Upper lobe of left lung (tissue), 4 donors: ENCODE measurements around the gene INPP4B.

Source experiments
- POLR2A ChIP-seq, 4 donors: fragments of 450-650 bp; IDR thresholded peaks; one replicate each; pipeline ENCODE4 v1.5.1; 2016 to 2017; ENCODE audit warnings: antibody characterized with exemption in 4 of 4, mild to moderate bottlenecking in 2 of 4
- POLR2AphosphoS5 ChIP-seq, 2 donors: sonication (generic); formaldehyde crosslinking; IDR thresholded peaks; one replicate each; pipeline ENCODE4 v1.5.1; 2017; ENCODE audit warnings: antibody characterized with exemption in 2 of 2
- TF ChIP-seq, protein P1 (sequence below), 6 experiments: fragments of 450-650 bp in 4 of 6; fragments of 200-600 bp in 2 of 6; sonication (generic) in 2 of 6; IDR thresholded peaks; one replicate each; pipeline ENCODE4 v1.5.1; 2016 to 2019; ENCODE audit warnings: antibody characterized with exemption in 6 of 6

DNA sequence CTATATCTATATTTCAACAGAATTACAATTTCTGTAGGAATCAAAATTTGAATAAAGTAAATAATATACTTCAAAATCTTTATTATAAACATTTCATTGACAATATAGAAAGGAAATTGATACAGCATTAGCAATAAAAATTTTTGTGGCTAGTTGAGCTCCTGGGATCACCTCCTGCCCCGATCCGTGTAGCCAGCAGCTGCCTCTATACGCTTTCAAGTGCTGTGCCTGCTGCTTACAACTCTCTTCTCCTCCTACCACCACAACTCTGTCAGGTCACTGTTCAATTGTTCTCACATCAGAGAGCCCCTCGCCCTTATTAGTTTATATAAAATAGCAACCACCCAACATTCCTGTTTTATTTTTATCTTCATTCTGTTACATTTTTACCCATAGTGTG is 27.6 kb downstream of the INPP4B start:
- TF ChIP-seq, protein P1, sequence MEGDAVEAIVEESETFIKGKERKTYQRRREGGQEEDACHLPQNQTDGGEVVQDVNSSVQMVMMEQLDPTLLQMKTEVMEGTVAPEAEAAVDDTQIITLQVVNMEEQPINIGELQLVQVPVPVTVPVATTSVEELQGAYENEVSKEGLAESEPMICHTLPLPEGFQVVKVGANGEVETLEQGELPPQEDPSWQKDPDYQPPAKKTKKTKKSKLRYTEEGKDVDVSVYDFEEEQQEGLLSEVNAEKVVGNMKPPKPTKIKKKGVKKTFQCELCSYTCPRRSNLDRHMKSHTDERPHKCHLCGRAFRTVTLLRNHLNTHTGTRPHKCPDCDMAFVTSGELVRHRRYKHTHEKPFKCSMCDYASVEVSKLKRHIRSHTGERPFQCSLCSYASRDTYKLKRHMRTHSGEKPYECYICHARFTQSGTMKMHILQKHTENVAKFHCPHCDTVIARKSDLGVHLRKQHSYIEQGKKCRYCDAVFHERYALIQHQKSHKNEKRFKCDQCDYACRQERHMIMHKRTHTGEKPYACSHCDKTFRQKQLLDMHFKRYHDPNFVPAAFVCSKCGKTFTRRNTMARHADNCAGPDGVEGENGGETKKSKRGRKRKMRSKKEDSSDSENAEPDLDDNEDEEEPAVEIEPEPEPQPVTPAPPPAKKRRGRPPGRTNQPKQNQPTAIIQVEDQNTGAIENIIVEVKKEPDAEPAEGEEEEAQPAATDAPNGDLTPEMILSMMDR (IDR thresholded peaks at IDR 0.05), result no peak
- TF ChIP-seq POLR2A (IDR thresholded peaks at IDR 0.05) (no peak), POLR2AphosphoS5 (IDR thresholded peaks at IDR 0.05) (no peak)
